Transverse colon (tissue), 4 donors: ENCODE measurements around the gene CFAP92.

ENCODE experiments used
- POLR2AphosphoS5 ChIP-seq, 3 donors: sonication (generic); formaldehyde crosslinking; IDR thresholded peaks; one replicate each; pipeline ENCODE4 v1.6.1; 2016; ENCODE audit warnings: antibody characterized with exemption in 3 of 3
- TF ChIP-seq, protein P1 (sequence below), 5 experiments: fragments of 200-600 bp in 3 of 5; fragments of 450-650 bp in 2 of 5; sonication (generic) in 3 of 5; IDR thresholded peaks; 1 replicate in 2 of 5; 2 replicates in 3 of 5; pipeline ENCODE4 v1.5.1; 2016 to 2017; ENCODE audit warnings: antibody characterized with exemption in 5 of 5, inconsistent platforms in 3 of 5, mild to moderate bottlenecking in 2 of 5, moderate library complexity in 1 of 5

DNA sequence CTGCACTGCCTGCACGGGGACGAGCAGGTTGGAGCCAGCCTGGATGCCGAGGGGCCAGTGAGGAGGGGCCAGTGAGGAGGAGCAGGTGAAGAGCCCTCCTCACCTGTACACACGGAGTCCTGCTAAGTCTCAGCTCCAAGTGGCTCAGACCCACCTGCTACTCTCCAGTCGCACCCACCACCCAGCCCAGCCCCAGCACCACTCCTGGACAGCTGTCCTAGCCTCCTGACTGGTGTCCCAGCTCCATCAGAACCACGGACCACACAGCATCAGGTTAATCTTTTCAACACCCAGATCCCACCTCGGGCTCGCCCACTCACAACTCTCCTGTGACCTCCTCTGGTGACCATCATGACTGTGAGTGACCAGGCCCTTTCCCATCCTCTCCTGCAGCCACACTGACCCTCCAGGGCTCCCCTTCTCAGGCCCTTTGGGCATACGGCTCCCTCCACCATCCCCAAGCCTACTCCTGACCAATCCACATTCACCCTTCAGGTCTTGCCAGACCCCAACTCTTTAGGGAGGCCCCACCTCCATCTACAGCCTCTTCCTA lies 21.0 kb upstream of the CFAP92 start:
- TF ChIP-seq, protein P1, sequence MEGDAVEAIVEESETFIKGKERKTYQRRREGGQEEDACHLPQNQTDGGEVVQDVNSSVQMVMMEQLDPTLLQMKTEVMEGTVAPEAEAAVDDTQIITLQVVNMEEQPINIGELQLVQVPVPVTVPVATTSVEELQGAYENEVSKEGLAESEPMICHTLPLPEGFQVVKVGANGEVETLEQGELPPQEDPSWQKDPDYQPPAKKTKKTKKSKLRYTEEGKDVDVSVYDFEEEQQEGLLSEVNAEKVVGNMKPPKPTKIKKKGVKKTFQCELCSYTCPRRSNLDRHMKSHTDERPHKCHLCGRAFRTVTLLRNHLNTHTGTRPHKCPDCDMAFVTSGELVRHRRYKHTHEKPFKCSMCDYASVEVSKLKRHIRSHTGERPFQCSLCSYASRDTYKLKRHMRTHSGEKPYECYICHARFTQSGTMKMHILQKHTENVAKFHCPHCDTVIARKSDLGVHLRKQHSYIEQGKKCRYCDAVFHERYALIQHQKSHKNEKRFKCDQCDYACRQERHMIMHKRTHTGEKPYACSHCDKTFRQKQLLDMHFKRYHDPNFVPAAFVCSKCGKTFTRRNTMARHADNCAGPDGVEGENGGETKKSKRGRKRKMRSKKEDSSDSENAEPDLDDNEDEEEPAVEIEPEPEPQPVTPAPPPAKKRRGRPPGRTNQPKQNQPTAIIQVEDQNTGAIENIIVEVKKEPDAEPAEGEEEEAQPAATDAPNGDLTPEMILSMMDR (IDR thresholded peaks at IDR 0.05): no peak
- no peak for TF ChIP-seq POLR2AphosphoS5 (IDR thresholded peaks at IDR 0.05)
